ENCODE results near the gene GADD45GIP1.

DNA sequence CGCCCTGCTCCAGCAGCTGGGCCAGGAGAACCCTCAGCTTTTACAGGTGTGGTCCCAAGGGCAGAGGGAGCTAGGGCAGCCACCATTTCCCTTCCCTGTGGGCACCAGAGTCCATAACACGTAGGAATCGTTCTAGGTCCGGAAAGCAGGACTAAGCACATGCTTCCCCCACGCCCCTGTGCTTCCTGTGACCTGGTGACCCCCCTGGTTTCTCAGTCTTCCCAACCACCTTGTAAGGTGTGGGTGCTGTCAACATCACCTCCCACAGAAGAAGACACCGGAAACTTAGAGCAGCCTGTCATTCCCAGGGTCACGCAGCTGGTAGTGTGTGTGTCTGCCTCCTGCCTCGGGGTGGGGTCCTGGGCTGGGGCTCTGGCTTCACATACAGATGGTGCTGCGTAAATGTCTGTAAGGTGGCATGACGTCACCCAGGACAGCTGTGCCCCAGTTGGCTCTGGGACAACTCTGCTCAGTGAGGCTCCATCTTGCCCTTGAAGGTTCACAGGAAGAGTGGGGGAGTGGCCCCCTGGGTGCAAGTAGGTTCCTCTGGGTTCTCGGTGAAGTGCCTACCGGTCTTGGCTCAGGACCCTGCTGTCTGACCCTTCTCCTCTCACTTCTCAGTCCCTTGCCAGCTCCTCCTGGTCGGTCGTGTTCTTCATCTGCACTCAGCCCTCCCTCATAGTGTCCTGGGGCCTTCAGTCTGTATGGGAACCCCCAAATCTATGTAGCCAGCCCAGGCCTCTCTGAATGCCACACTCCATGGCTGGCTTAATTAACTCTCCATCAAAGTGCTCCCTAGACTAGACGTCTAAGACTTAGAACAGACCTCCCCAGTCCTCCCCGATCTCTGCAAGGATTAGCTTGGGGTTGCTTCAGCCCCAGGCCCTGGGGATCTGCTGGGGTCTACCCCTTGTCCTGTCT is 7.4 kb downstream of the GADD45GIP1 start:
- TF ChIP-seq, protein P1, sequence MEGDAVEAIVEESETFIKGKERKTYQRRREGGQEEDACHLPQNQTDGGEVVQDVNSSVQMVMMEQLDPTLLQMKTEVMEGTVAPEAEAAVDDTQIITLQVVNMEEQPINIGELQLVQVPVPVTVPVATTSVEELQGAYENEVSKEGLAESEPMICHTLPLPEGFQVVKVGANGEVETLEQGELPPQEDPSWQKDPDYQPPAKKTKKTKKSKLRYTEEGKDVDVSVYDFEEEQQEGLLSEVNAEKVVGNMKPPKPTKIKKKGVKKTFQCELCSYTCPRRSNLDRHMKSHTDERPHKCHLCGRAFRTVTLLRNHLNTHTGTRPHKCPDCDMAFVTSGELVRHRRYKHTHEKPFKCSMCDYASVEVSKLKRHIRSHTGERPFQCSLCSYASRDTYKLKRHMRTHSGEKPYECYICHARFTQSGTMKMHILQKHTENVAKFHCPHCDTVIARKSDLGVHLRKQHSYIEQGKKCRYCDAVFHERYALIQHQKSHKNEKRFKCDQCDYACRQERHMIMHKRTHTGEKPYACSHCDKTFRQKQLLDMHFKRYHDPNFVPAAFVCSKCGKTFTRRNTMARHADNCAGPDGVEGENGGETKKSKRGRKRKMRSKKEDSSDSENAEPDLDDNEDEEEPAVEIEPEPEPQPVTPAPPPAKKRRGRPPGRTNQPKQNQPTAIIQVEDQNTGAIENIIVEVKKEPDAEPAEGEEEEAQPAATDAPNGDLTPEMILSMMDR (IDR thresholded peaks at IDR 0.05), result no peak
- no peak for TF ChIP-seq POLR2A (IDR thresholded peaks at IDR 0.05)

Data from right lobe of liver (tissue), 4 donors.